CD4-positive, alpha-beta T cell treated with Interleukin-1 beta for 1 hour (primary cell): ENCODE data around the gene DRAM1.
A peak's percentile ranks its signal among the peaks of the same experiment; 100 is the strongest.

Experiments used
- DNase-seq, 2 donors: peaks; one replicate each; pipeline ENCODE4 v3.0.0-alpha.2; 2020 to 2022

The DRAM1 gene

GRCh38 chr12:101942250-101942605 lies 64.8 kb downstream of the DRAM1 start:
- no peak for DNase-seq

GRCh38 chr12:101945369-101946232 lies 68.2 kb downstream of the DRAM1 start:
- no peak for DNase-seq

- no peak for DNase-seq
Observed at GRCh38 chr12:101946233-101946611, 68.8 kb downstream of the DRAM1 start.

GRCh38 chr12:101947316-101947715 lies 69.9 kb downstream of the DRAM1 start:
- no peak for DNase-seq

GRCh38 chr12:101948365-101948764 lies 71.0 kb downstream of the DRAM1 start:
- no peak for DNase-seq

- DNase-seq, result no peak
Observed at GRCh38 chr12:101951002-101951670, 73.8 kb downstream of the DRAM1 start.

GRCh38 chr12:101954113-101954512 lies 76.7 kb downstream of the DRAM1 start:
- DNase-seq, result no peak

GRCh38 chr12:101954676-101955075 lies 77.3 kb downstream of the DRAM1 start:
- no peak for DNase-seq

- no peak for DNase-seq
Observed at GRCh38 chr12:101957252-101957959, 80.0 kb downstream of the DRAM1 start.

GRCh38 chr12:101959607-101960006 lies 82.2 kb downstream of the DRAM1 start:
- no peak for DNase-seq

- DNase-seq, result no peak
Observed at GRCh38 chr12:101962486-101962885, 85.1 kb downstream of the DRAM1 start.

GRCh38 chr12:101963697-101964096 lies 86.3 kb downstream of the DRAM1 start:
- DNase-seq, result no peak

- DNase-seq, result no peak
Observed at GRCh38 chr12:101966496-101966895, 89.1 kb downstream of the DRAM1 start.

GRCh38 chr12:101967506-101967905 lies 90.1 kb downstream of the DRAM1 start:
- peak in 1 of 2 donors; percentile 2 for DNase-seq

GRCh38 chr12:101968770-101969169 lies 91.4 kb downstream of the DRAM1 start:
- no peak for DNase-seq
